NOMO-1 treated with DMSO at 0.1 percent for 48 hours (cell line): Measurements from ENCODE around the gene CBLC.
"Not testable (repeated sequence)": the region's sequence is repeated elsewhere in the genome, so short reads cannot be mapped to it uniquely, and the experiment has no call there.

Experiments used
- DNase-seq: peaks from one replicate; lab custom pipeline; 2025; ENCODE audit not compliant: unreplicated experiment; lab: John Stamatoyannopoulos, UW

Gene CBLC

GRCh38 chr19:44759083-44759804 lies 18.4 kb upstream of the CBLC start:
- DNase-seq, result no peak

GRCh38 chr19:44762038-44762437 lies 15.7 kb upstream of the CBLC start:
- no peak for DNase-seq

- DNase-seq, result peak; percentile 80
Observed at GRCh38 chr19:44765033-44765948, 12.4 kb upstream of the CBLC start.

- no peak for DNase-seq
Observed at GRCh38 chr19:44765949-44766335, 11.7 kb upstream of the CBLC start.

- no peak for DNase-seq
Observed at GRCh38 chr19:44767295-44768180, 10.2 kb upstream of the CBLC start.

GRCh38 chr19:44770550-44771257 lies 7.0 kb upstream of the CBLC start:
- peak; percentile 95 for DNase-seq

- DNase-seq, result not testable (repeated sequence)
Observed at GRCh38 chr19:44772144-44772543, 5.5 kb upstream of the CBLC start.

- DNase-seq, result no peak
Observed at GRCh38 chr19:44772959-44773358, 4.7 kb upstream of the CBLC start.

- DNase-seq, result no peak
Observed at GRCh38 chr19:44775676-44776240, 1.9 kb upstream of the CBLC start.

- DNase-seq, result no peak
Observed at GRCh38 chr19:44776402-44777096, 1.1 kb upstream of the CBLC start.

GRCh38 chr19:44779150-44779549 lies 1.5 kb downstream of the CBLC start:
- DNase-seq, result no peak

GRCh38 chr19:44781694-44782093 lies 4.0 kb downstream of the CBLC start:
- not testable (repeated sequence) for DNase-seq

- no peak for DNase-seq
Observed at GRCh38 chr19:44782729-44783128, 5.0 kb downstream of the CBLC start.

GRCh38 chr19:44783545-44783944 lies 5.9 kb downstream of the CBLC start:
- DNase-seq, result no peak

GRCh38 chr19:44785271-44785670 lies 7.6 kb downstream of the CBLC start:
- DNase-seq, result no peak

GRCh38 chr19:44785993-44786392 lies 8.3 kb downstream of the CBLC start:
- no peak for DNase-seq

- DNase-seq, result no peak
Observed at GRCh38 chr19:44788971-44789370, 11.3 kb downstream of the CBLC start.

- DNase-seq, result no peak
Observed at GRCh38 chr19:44789943-44790483, 12.3 kb downstream of the CBLC start.

- no peak for DNase-seq
Observed at GRCh38 chr19:44792281-44792680, 14.6 kb downstream of the CBLC start.
